ENCODE measurements around the gene HCN3.

- no peak for TF ChIP-seq CTCF (IDR thresholded peaks at IDR 0.05; ENCODE audit: poor library complexity, severe bottlenecking)
- no peak for TF ChIP-seq EP300 (conservative IDR thresholded peaks at IDR 0.05; ENCODE audit: poor library complexity, severe bottlenecking)
- TF ChIP-seq POLR2AphosphoS5 (IDR thresholded peaks at IDR 0.05) = no peak
- TF ChIP-seq EZH2 (IDR thresholded peaks at IDR 0.05; ENCODE audit: borderline replicate concordance, insufficient read depth, low read length, poor library complexity, severe bottlenecking) = no peak
- no peak for TF ChIP-seq MXI1 (conservative IDR thresholded peaks at IDR 0.05; ENCODE audit: poor library complexity, severe bottlenecking)
These were observed 40.8 kb downstream of the HCN3 start for GRCh38 chr1:155318082-155318481.
